Measurements from ENCODE around the gene GRM4. TPM values are rescaled to one million over a fixed set of nuclear protein-coding genes. Genes with fewer than 3 reads are reported as not detected.

Gene GRM4
- total and polyA plus RNA-seq, 9 of the 15 experiments (the other 6 are each of a cell fraction or from before 2014, with no cell fraction given) = 0.18 TPM; not detected in 8

DNA sequence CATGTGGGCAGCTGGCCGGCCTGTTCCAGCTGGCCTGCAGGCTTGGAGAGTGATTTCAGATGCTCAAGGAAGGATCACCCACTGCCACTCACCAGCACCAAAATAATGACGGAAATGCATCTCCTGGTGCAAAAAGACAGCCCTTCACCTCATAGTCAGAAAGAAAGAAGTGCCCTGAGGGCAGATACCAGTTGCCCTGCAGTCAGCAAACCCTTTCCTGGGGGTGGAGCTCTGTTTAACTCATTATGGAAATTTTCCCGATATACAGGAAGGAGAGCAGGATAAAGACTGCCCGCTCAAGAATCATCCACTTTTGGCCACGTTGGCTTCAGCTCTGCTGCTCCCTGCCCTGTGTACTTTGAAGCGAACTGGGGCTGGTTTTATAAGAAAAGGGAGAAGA lies 127.9 kb downstream of the GRM4 start:
- ChIA-PET CTCF (ENCODE audit: low intra/inter-chr PET ratio) (no interaction called here), POLR2A (interaction anchor here (0.9 kb wide), 1 partner anchor 10 kb away, joined by 3 read pairs; no protein-coding TSS in a partner anchor)
- no peak overlapping the region for H3K4me2 ChIP-seq (ENCODE audit: insufficient read depth, low read length)
- H3K4me1 ChIP-seq (replicated peaks in 1 of 2; ENCODE audit: control insufficient read depth in 2 of 2, insufficient read depth in 2 of 2, low read length in 2 of 2) = peaks cover 0 to 19% of the 10 kb centered on the region in 2 experiments; a peak in 2 of 5 replicates
- H3K27ac ChIP-seq (ENCODE audit: extremely low read depth, low read depth, low read length) = no peak overlapping the region
- no peaks in the 10 kb centered on the region; the same call in 1 of the 2 replicates for H3K9me3 ChIP-seq (replicated peaks; ENCODE audit: control insufficient read depth, insufficient read depth, low read depth, low read length)
- no peaks in the 10 kb centered on the region for H3K9me1 ChIP-seq (ENCODE audit: control insufficient read depth, insufficient read depth, low read length)
- intact Hi-C loops (cut with micrococcal nuclease) (no loop called here), in situ Hi-C loops (cut with MboI) (no loop called here)
- H3K79me2 ChIP-seq (ENCODE audit: control insufficient read depth, insufficient read depth, low read length) = no peaks in the 10 kb centered on the region
- no peak overlapping the region for H3K4me3 ChIP-seq
- FAIRE-seq (no peak), ATAC-seq (no peak), DNase-seq (ENCODE audit: extremely low read depth in 1 of 4, low spot score in 3 of 4) (no peak)
- BruUV-seq (replicated peaks) = no TSS peak
- peaks cover 10 to 66% of the 10 kb centered on the region in 2 experiments; a peak in 4 of 5 replicates for H3K27me3 ChIP-seq (ENCODE audit: control insufficient read depth in 2 of 2, insufficient read depth in 2 of 2, low read length in 2 of 2)
- peaks cover 3% of the 10 kb centered on the region; the same call in 1 of the 2 replicates for H4K20me1 ChIP-seq (replicated peaks; ENCODE audit: control insufficient read depth, insufficient read depth, low read length)
- 1% methylated on average over 6 of the region's 6 CpGs for WGBS (ENCODE audit: insufficient coverage, low coverage, missing lambda C conversion rate)
- no peak overlapping the region for H3K9ac ChIP-seq (ENCODE audit: insufficient read depth in 1 of 2, low read depth in 2 of 2, low read length in 2 of 2)
- H3K36me3 ChIP-seq (ENCODE audit: control insufficient read depth, insufficient read depth, low read length) = no peaks in the 10 kb centered on the region
- no peak overlapping the region for H2AFZ ChIP-seq (ENCODE audit: low read depth, low read length)
- TF ChIP-seq ZBTB9 (CRISPR knock-in tag; IDR thresholded peaks at IDR 0.05) (no peak), MYNN (IDR thresholded peaks at IDR 0.05) (no peak), MYNN (CRISPR knock-in tag; IDR thresholded peaks at IDR 0.05) (no peak), BRD9 (IDR thresholded peaks at IDR 0.05; ENCODE audit: low read depth, partially characterized antibody) (no peak), GABPA (tag; conservative IDR thresholded peaks at IDR 0.05; ENCODE audit: low read depth) (no peak), ZC3H4 (CRISPR knock-in tag; IDR thresholded peaks at IDR 0.05; ENCODE audit: borderline replicate concordance) (no peak), FOXJ3 (CRISPR knock-in tag; IDR thresholded peaks at IDR 0.05) (no peak), JUN (IDR thresholded peaks at IDR 0.05; ENCODE audit: borderline replicate concordance, low read depth, low read length) (no peak), JUN (CRISPR knock-in tag; IDR thresholded peaks at IDR 0.05; ENCODE audit: borderline replicate concordance) (no peak), TFE3 (CRISPR knock-in tag; IDR thresholded peaks at IDR 0.05) (no peak), CEBPG (CRISPR knock-in tag; IDR thresholded peaks at IDR 0.05) (no peak), CEBPG (tag; conservative IDR thresholded peaks at IDR 0.05 in 1 of 2, IDR thresholded peaks at IDR 0.05 in 1 of 2) (no peak), ZFP1 (CRISPR knock-in tag; IDR thresholded peaks at IDR 0.05) (no peak), RFX5 (IDR thresholded peaks at IDR 0.05; ENCODE audit: low read depth, low read length) (no peak), ZNF282 (CRISPR knock-in tag; IDR thresholded peaks at IDR 0.05) (no peak), NR2F6 (CRISPR knock-in tag; IDR thresholded peaks at IDR 0.05) (no peak), MYC (IDR thresholded peaks at IDR 0.05; ENCODE audit: low read depth, low read length) (no peak), MYC (CRISPR knock-in tag; IDR thresholded peaks at IDR 0.05; ENCODE audit: borderline replicate concordance, low read depth) (no peak), CHD1 (IDR thresholded peaks at IDR 0.05; ENCODE audit: low read length) (no peak)
